K562 (cell line): Measurements from ENCODE around the gene TEX54. TPM values are rescaled to one million over a fixed set of nuclear protein-coding genes. Genes with fewer than 3 reads are reported as not detected.

Experiments
- ATAC-seq: fragments of 200-7000 bp; cut with Tn5 transposase; 3 replicates; pipeline ENCODE4 v1.9.1; 2020; ENCODE audit warnings: moderate library complexity
- BruUV-seq: library from RNA; stranded (reverse); fragments of 400-500 nt; replicated peaks from 2 replicates; lab custom pipeline; 2021; lab: Mats Ljungman, UMichigan
- CTCF ChIA-PET: fragments of 300-600 bp; formaldehyde crosslinking; extraction: SDS; loops from one replicate; lab custom pipeline; 2021; ENCODE audit warnings: low intra/inter-chr PET ratio; lab: Yijun Ruan, JAX
- POLR2A ChIA-PET: fragments of 300-600, 350-650 bp; sonication (Branson Sonifier 250); formaldehyde crosslinking; extraction: SDS; loops from one replicate; lab custom pipeline; 2021; ENCODE audit warnings: antibody characterized with exemption, inconsistent platforms; lab: Yijun Ruan, JAX
- DNase-seq, 4 experiments: peaks; one replicate each; pipeline versions ENCODE4 v3.0.0 to v3.0.0-alpha.2; 2011 to 2018; ENCODE audit warnings: low spot score in 3 of 4, mixed read lengths in 3 of 4; ENCODE audit errors: extremely low read depth in 1 of 4
- FAIRE-seq: peaks from 2 replicates; lab custom pipeline; 2011; peaks lifted over from hg19 to GRCh38; lab: Jason Lieb, UNC
- H2AFZ ChIP-seq: 2 replicates; pipeline ENCODE4 v1.6.0; 2011; ENCODE audit warnings: low read depth, low read length, control low read depth, inconsistent platforms
- H3K27ac ChIP-seq: fragments of 200-600 bp; 3 replicates; pipeline ENCODE4 v1.8.0; 2011; ENCODE audit warnings: low read depth, mild to moderate bottlenecking, control low read depth, inconsistent platforms, low read length, moderate library complexity, mixed read lengths; ENCODE audit errors: extremely low read depth
- H3K27me3 ChIP-seq, 2 experiments: fragments of 300-600 bp in 1 of 2; 2 replicates in 1 of 2; 3 replicates in 1 of 2; pipeline versions ENCODE4 v1.6.0 to v1.8.0; 2011; ENCODE audit warnings: inconsistent platforms in 2 of 2, low read length in 2 of 2, mild to moderate bottlenecking in 1 of 2, mixed read lengths in 1 of 2, moderate library complexity in 1 of 2; ENCODE audit not compliant: control insufficient read depth in 2 of 2, insufficient read depth in 2 of 2
- H3K36me3 ChIP-seq: fragments of 300-600 bp; 3 replicates; pipeline ENCODE4 v1.8.0; 2011; ENCODE audit warnings: mild to moderate bottlenecking, low read length, inconsistent platforms; ENCODE audit not compliant: control insufficient read depth, insufficient read depth
- H3K4me1 ChIP-seq, 2 experiments: fragments of 200-600 bp in 1 of 2; replicated peaks in 1 of 2; 2 replicates in 1 of 2; 3 replicates in 1 of 2; pipeline versions ENCODE4 v1.5.1 to v1.8.0; 2011; ENCODE audit warnings: inconsistent platforms in 2 of 2, low read length in 2 of 2, mild to moderate bottlenecking in 1 of 2, mixed read lengths in 1 of 2, moderate library complexity in 1 of 2; ENCODE audit not compliant: control insufficient read depth in 2 of 2, insufficient read depth in 2 of 2
- H3K4me2 ChIP-seq: 2 replicates; pipeline ENCODE4 v1.6.1; 2011; ENCODE audit warnings: low read length, control low read depth, inconsistent platforms, mixed read lengths; ENCODE audit not compliant: insufficient read depth
- H3K4me3 ChIP-seq: fragments of 200-600 bp; sonication (generic), shearing (Covaris generic); 2 replicates; pipeline ENCODE4 v1.5.1; 2016; ENCODE audit warnings: control low read depth, inconsistent platforms
- H3K79me2 ChIP-seq: fragments of 200-600 bp; 3 replicates; pipeline ENCODE4 v1.8.0; 2011; ENCODE audit warnings: low read length, inconsistent platforms; ENCODE audit not compliant: control insufficient read depth, insufficient read depth
- H3K9ac ChIP-seq, 2 experiments: 2 replicates each; pipeline versions ENCODE4 v1.6.0 to v1.6.1; 2011; ENCODE audit warnings: low read depth in 2 of 2, low read length in 2 of 2, control low read depth in 1 of 2, inconsistent platforms in 1 of 2, mild to moderate bottlenecking in 1 of 2, mixed read lengths in 1 of 2; ENCODE audit not compliant: insufficient read depth in 1 of 2
- H3K9me1 ChIP-seq: one replicate; pipeline ENCODE4 v1.6.0; 2011; ENCODE audit warnings: inconsistent platforms, mild to moderate bottlenecking, low read length, moderate library complexity; ENCODE audit not compliant: control insufficient read depth, insufficient read depth
- H3K9me3 ChIP-seq: replicated peaks from 2 replicates; pipeline ENCODE4 v1.5.1; 2011; ENCODE audit warnings: low read depth, low read length, inconsistent platforms; ENCODE audit not compliant: control insufficient read depth, insufficient read depth
- H4K20me1 ChIP-seq: replicated peaks from 2 replicates; pipeline ENCODE4 v1.6.1; 2011; ENCODE audit warnings: low read length, inconsistent platforms, mixed read lengths; ENCODE audit not compliant: control insufficient read depth, insufficient read depth
- ASH1L ChIP-seq: fragments of 450-650 bp; IDR thresholded peaks from 2 replicates; pipeline ENCODE4 v1.6.1; 2018; ENCODE audit warnings: borderline replicate concordance, mild to moderate bottlenecking, low read depth; ENCODE audit not compliant: partially characterized antibody
- BRCA1 ChIP-seq, 2 experiments: fragments of 450-650 bp in 1 of 2; sonication (generic) in 1 of 2; formaldehyde crosslinking in 1 of 2; IDR thresholded peaks; 2 replicates each; pipeline versions ENCODE4 v1.5.0 to v1.6.1; 2017 to 2020; ENCODE audit warnings: mild to moderate bottlenecking in 1 of 2, missing genetic modification reagents in 1 of 2
- CEBPB ChIP-seq: fragments of 450-650 bp; IDR thresholded peaks from 2 replicates; pipeline ENCODE4 v1.6.1; 2016; ENCODE audit warnings: missing genetic modification characterization, missing compliant biosample characterization
- CEBPG ChIP-seq, 3 experiments: fragments of 200-800 bp in 1 of 3; sonication (Bioruptor generic) in 1 of 3; sonication (generic) in 1 of 3; formaldehyde crosslinking in 1 of 3; IDR thresholded peaks in 2 of 3; conservative IDR thresholded peaks in 1 of 3; 2 replicates each; pipeline versions ENCODE4 v1.6.1 to v1.8.0; 2016 to 2022; ENCODE audit warnings: missing compliant biosample characterization in 2 of 3, missing genetic modification characterization in 2 of 3, mild to moderate bottlenecking in 1 of 3, missing genetic modification reagents in 1 of 3
- GMEB1 ChIP-seq: fragments of 250-450 bp; sonication (Bioruptor Pico); IDR thresholded peaks from 2 replicates; pipeline ENCODE4 v1.4.0; 2020; ENCODE audit warnings: mild to moderate bottlenecking
- MITF ChIP-seq: IDR thresholded peaks from 2 replicates; pipeline ENCODE4 v1.6.1; 2014; ENCODE audit warnings: antibody characterized with exemption
- MTA3 ChIP-seq: fragments of 450-650 bp; formaldehyde crosslinking; IDR thresholded peaks from 2 replicates; pipeline ENCODE4 v1.6.1; 2017; ENCODE audit warnings: mild to moderate bottlenecking, borderline replicate concordance
- NBN ChIP-seq: fragments of 450-650 bp; IDR thresholded peaks from 2 replicates; pipeline ENCODE4 v1.6.1; 2016; ENCODE audit warnings: low read depth, mild to moderate bottlenecking
- POLR2G ChIP-seq: fragments of 200-400 bp; formaldehyde crosslinking; IDR thresholded peaks from 2 replicates; pipeline ENCODE4 v1.6.1; 2017; ENCODE audit warnings: low read depth, mild to moderate bottlenecking, antibody characterized with exemption, low read length, moderate library complexity
- RHOXF2B ChIP-seq: fragments of 250-450 bp; sonication (Bioruptor Pico); conservative IDR thresholded peaks from 2 replicates; pipeline ENCODE4 v1.5.1; 2021
- SPI1 ChIP-seq: IDR thresholded peaks from 2 replicates; pipeline ENCODE4 v1.6.1; 2011; ENCODE audit warnings: low read depth, low read length, control low read depth, borderline replicate concordance
- SREBF2 ChIP-seq: sonication (generic); formaldehyde crosslinking; IDR thresholded peaks from 2 replicates; pipeline ENCODE4 v1.4.0; 2020; ENCODE audit warnings: mild to moderate bottlenecking, missing genetic modification reagents
- ZBTB34 ChIP-seq: fragments of 250-450 bp; sonication (Bioruptor Pico); IDR thresholded peaks from 2 replicates; pipeline ENCODE4 v1.8.0; 2021; ENCODE audit warnings: mild to moderate bottlenecking, moderate library complexity
- ZNF512 ChIP-seq: IDR thresholded peaks from 2 replicates; pipeline ENCODE4 v1.6.1; 2016; ENCODE audit warnings: missing genetic modification characterization, missing compliant biosample characterization
- ZNF830 ChIP-seq: fragments of 250-450 bp; sonication (Bioruptor Pico); IDR thresholded peaks from 2 replicates; pipeline ENCODE4 v1.5.0; 2021; ENCODE audit warnings: mild to moderate bottlenecking
- WGBS: fragments of 100-300 bp; shearing (Covaris generic); methylation state at CpG from one replicate; pipeline ENCODE4 v1.1.6; 2016; ENCODE audit warnings: low coverage, mixed read lengths; ENCODE audit not compliant: insufficient coverage; ENCODE audit errors: missing lambda C conversion rate; 5-methylcytosine and 5-hydroxymethylcytosine counted together
- in situ Hi-C: fragments of 300-500 bp; cut with MboI; formaldehyde crosslinking; loops from 4 replicates; pipeline ENCODE4 v1.15.0; 2018; ENCODE audit warnings: inconsistent platforms, mixed read lengths
- intact Hi-C: fragments of 100-400 bp; cut with micrococcal nuclease; formaldehyde crosslinking; loops from 2 replicates; pipeline ENCODE4 v1.14.2; 2022
- polyA plus RNA-seq, 8 experiments: library from polyadenylated mRNA; depleted of rRNA in 4 of 8; stranded (reverse) in 5 of 8; unstranded in 3 of 8; fragments of >200 nt; fragmentation: Nextera tagmentation in 2 of 8; fragmentation: Illumina TruSeq in 1 of 8; extraction: Ambion mirVana in 2 of 8; extraction: Trizol in 1 of 8; gene quantifications; 2 replicates each; pipeline versions ENCODE4 v1.2.1 to v1.2.3, GENCODE V29; 2011 to 2014; ENCODE audit warnings: inconsistent platforms in 1 of 8, missing spikeins in 1 of 8
- total RNA-seq, 7 experiments: library from RNA; depleted of rRNA in 6 of 7; stranded (reverse); fragments of >200 nt in 6 of 7; fragmentation: Illumina TruSeq in 2 of 7; extraction: Trizol in 2 of 7; gene quantifications; 2 replicates each; pipeline versions ENCODE4 v1.2.1 to v1.2.3, GENCODE V29; 2011 to 2021; ENCODE audit warnings: low replicate concordance in 1 of 7

The TEX54 gene
- total and polyA plus RNA-seq, 9 of the 15 experiments (the other 6 are each of a cell fraction or from before 2014, with no cell fraction given): not detected

GRCh38 chr11:62856333-62856895 is 23.8 kb upstream of the TEX54 start:
- peak overlapping the region; percentile 74 for H3K4me3 ChIP-seq
- no peak for ATAC-seq
- peaks cover 99% of the 10 kb centered on the region for H3K79me2 ChIP-seq
- peaks cover 60% of the 10 kb centered on the region for H3K36me3 ChIP-seq
- BruUV-seq: TSS peak; percentile 87
- peak overlapping the region; percentile 99 for H3K27ac ChIP-seq
- no peaks in the 10 kb centered on the region for H3K9me1 ChIP-seq
- H3K27me3 ChIP-seq: no peaks in the 10 kb centered on the region
- intact Hi-C loops (loop anchor here (2.0 to 5.0 kb wide), 2 partner anchors 16 to 459 kb away; no protein-coding TSS in a partner anchor), in situ Hi-C loops (loop anchor here (25.0 kb wide), 1 partner anchor 469 kb away; no protein-coding TSS in a partner anchor)
- POLR2A ChIA-PET: interaction anchor here (0.6 to 10.0 kb wide), 47 partner anchors 8 to 835 kb away, joined by 3 to 403 read pairs (median 6); partner anchors contain the start of genes BSCL2, C11orf98, CSKMT and HNRNPUL2
- CTCF ChIA-PET: interaction anchor here (0.5 kb wide), 1 partner anchor 68 kb away, joined by 5 read pairs; no protein-coding TSS in a partner anchor
- H3K4me2 ChIP-seq: peak overlapping the region; percentile 99
- peak overlapping the region; percentile 79 for H2AFZ ChIP-seq
- no peak for FAIRE-seq
- under 1% methylated on average over 17 of the region's 20 CpGs for whole genome bisulfite sequencing
- peak overlapping the region; percentile 96 for H3K9ac ChIP-seq
- H3K9me3 ChIP-seq: no peaks in the 10 kb centered on the region
- H4K20me1 ChIP-seq: peaks cover 41% of the 10 kb centered on the region
- DNase-seq: no peak
- peaks cover 10 to 24% of the 10 kb centered on the region in 2 experiments; a peak in 4 of 5 replicates for H3K4me1 ChIP-seq
- TF ChIP-seq ZNF512 (tag) (no peak), ZBTB34 (CRISPR knock-in tag) (0 out of 2 replicates have a peak, but pooled peaks have one; percentile 16), GMEB1 (CRISPR knock-in tag) (no peak), CEBPB (tag) (no peak), MITF (no peak), ASH1L (no peak), NBN (0 out of 2 replicates have a peak, but pooled peaks have one; percentile 6), CEBPG (CRISPR knock-in tag; IDR thresholded peaks at IDR 0.05) (no peak), CEBPG (tag; conservative IDR thresholded peaks at IDR 0.05 in 1 of 2, IDR thresholded peaks at IDR 0.05 in 1 of 2) (no peak), SREBF2 (no peak), SPI1 (no peak), ZNF830 (CRISPR knock-in tag) (no peak), MTA3 (no peak), BRCA1 (IDR thresholded peaks at IDR 0.05) (no peak), BRCA1 (CRISPR knock-in tag; IDR thresholded peaks at IDR 0.05) (no peak), RHOXF2B (CRISPR knock-in tag) (0 out of 2 replicates have a peak, but pooled peaks have one; percentile 86), POLR2G (no peak)
